OCI-LY3 (cell line): ENCODE results near the gene MYOG.

Source experiments
- CTCF ChIP-seq: fragments of 200-600, 300-600 bp; sonication (generic); IDR thresholded peaks from 2 replicates; pipeline ENCODE4 v1.5.1; 2014; ENCODE audit warnings: antibody characterized with exemption, low read length, low read depth
- EZH2phosphoT487 ChIP-seq: fragments of 200-600 bp; shearing (Covaris generic); IDR thresholded peaks from 2 replicates; pipeline ENCODE4 v1.6.1; 2018; ENCODE audit warnings: antibody characterized with exemption, mixed run types, low read depth

GRCh38 chr1:203091199-203091477, 5.3 kb upstream of the MYOG start:
- TF ChIP-seq CTCF (no peak), EZH2phosphoT487 (no peak)
